ENCODE data around the gene SNAI3. TPM values are rescaled to one million over a fixed set of nuclear protein-coding genes. Genes with fewer than 3 reads are reported as not detected.

Gene SNAI3
- total RNA-seq, 1 experiment from 2014 or later, result 2.2 TPM

DNA sequence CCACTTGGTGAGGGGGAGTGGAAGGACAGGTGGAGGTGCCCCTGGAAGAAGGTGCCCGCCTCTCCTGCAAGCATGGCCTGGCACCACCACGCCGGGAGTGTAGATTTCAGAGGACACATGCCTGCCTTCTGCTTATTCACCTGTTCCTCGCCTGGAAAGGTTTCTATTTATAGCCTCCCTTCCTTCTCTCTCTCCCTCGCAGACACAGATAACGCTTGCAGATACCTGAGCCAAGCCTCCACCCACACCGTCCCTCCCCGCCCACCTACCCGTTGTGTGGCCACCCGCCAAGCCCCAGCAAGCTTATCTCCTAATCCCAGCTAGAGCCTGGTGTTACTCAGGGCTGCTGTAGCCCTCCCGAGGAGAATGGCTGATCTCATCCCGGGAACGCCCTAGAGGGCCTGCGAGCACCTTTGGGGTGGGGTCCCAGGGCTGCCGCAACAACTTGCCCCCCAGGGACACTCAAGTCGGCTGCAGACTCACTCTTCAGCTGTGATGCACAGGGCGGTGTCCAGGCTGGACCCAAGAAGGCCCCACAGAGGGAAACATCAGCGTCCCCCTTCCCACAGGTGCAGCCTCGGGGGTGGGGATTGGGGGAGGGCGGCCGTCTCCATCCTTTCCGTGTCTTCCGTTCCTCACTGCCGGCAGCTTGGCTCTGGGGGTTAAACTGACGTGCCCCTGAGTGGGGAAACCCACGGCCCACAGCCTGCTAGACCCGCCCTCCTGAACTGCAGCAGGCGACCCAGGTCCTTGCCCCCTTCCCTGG is 1.9 kb upstream of the SNAI3 start:
- Histone ChIP-seq H3K36me3 (ENCODE audit: control insufficient read depth in 1 of 2, insufficient read depth in 2 of 2, low read length in 2 of 2) (no peaks in the 10 kb centered on the region), H3K4me1 (ENCODE audit: control insufficient read depth in 1 of 2, insufficient read depth in 2 of 2, low read length in 2 of 2) (peaks cover 25 to 38% of the 10 kb centered on the region in 2 experiments), H3K27me3 (ENCODE audit: insufficient read depth, low read length) (no peaks in the 10 kb centered on the region), H3K27ac (ENCODE audit: low read depth, low read length) (no peak overlapping the region), H2AFZ (ENCODE audit: low read depth, low read length, poor library complexity, severe bottlenecking) (no peak overlapping the region), H3K4me2 (ENCODE audit: low read length) (peak overlapping the region; percentile 46), H3K9me2 (ENCODE audit: insufficient read depth) (no peaks in the 10 kb centered on the region), H3K4me3 (replicated peaks in 1 of 2; ENCODE audit: low read depth in 1 of 2, low read length in 2 of 2) (no peak overlapping the region), H3K9ac (ENCODE audit: low read length) (no peak overlapping the region), H3K9me3 (ENCODE audit: control insufficient read depth in 1 of 2, insufficient read depth in 1 of 2, low read depth in 1 of 2, low read length in 2 of 2) (no peaks in the 10 kb centered on the region), H3K79me2 (ENCODE audit: insufficient read depth, low read length) (no peaks in the 10 kb centered on the region), H4K20me1 (ENCODE audit: insufficient read depth) (no peaks in the 10 kb centered on the region)
- DNase-seq (ENCODE audit: low read depth, low spot score) (no peak), ATAC-seq (no peak)
- POLR2A ChIA-PET, result no interaction called here
- TF ChIP-seq CBX3 (IDR thresholded peaks at IDR 0.05; ENCODE audit: low read depth) (no peak), POLR2A (IDR thresholded peaks at IDR 0.05; ENCODE audit: borderline replicate concordance, extremely low read depth, insufficient read depth, insufficient read length) (no peak), EZH2 (IDR thresholded peaks at IDR 0.05) (no peak), EGR1 (IDR thresholded peaks at IDR 0.05; ENCODE audit: low read depth) (no peak; the same call in 1 of the 2 replicates), CEBPB (IDR thresholded peaks at IDR 0.05; ENCODE audit: low read depth) (no peak), JUND (IDR thresholded peaks at IDR 0.05) (no peak), SIN3A (IDR thresholded peaks at IDR 0.05; ENCODE audit: low read depth) (no peak)
- TF ChIP-seq, protein P1, sequence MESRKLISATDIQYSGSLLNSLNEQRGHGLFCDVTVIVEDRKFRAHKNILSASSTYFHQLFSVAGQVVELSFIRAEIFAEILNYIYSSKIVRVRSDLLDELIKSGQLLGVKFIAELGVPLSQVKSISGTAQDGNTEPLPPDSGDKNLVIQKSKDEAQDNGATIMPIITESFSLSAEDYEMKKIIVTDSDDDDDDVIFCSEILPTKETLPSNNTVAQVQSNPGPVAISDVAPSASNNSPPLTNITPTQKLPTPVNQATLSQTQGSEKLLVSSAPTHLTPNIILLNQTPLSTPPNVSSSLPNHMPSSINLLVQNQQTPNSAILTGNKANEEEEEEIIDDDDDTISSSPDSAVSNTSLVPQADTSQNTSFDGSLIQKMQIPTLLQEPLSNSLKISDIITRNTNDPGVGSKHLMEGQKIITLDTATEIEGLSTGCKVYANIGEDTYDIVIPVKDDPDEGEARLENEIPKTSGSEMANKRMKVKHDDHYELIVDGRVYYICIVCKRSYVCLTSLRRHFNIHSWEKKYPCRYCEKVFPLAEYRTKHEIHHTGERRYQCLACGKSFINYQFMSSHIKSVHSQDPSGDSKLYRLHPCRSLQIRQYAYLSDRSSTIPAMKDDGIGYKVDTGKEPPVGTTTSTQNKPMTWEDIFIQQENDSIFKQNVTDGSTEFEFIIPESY (IDR thresholded peaks at IDR 0.05; ENCODE audit: extremely low read depth, insufficient replicate concordance, low read length), result no peak
- RAD21 ChIA-PET (ENCODE audit: low non-redundant PET in 1 of 2, low total read pairs in 2 of 2, uncharacterized antibody in 2 of 2, unreplicated experiment in 2 of 2), result no interaction called here
- BruUV-seq (replicated peaks), result no TSS peak
- CTCF ChIA-PET, result interaction anchor here (1.2 to 1.6 kb wide), 2 partner anchors 15 to 49 kb away, joined by 3 to 5 read pairs; no protein-coding TSS in a partner anchor
- intact Hi-C loops (cut with micrococcal nuclease), result no loop called here

DNA sequence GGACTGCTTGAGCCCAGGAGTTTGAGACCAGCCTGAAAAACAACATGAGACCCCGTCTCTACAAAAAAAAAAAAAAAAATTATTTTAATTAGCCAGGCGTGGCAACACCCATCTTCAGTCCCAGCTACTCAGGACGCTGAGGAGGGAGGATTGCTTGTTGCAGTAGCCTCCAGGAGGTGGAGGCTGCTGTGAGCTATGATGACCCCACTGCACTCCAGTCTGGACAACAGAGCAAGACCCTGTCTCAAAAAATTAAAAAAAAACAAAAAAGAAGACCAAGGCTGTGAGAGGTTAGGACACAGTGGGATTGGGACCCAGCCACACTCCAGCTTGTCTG is 1.3 kb upstream of the SNAI3 start:
- DNase-seq (ENCODE audit: low read depth, low spot score) (no peak), ATAC-seq (no peak)
- Histone ChIP-seq H3K79me2 (ENCODE audit: insufficient read depth, low read length) (no peaks in the 10 kb centered on the region), H3K9ac (ENCODE audit: low read length) (no peak overlapping the region), H3K9me3 (ENCODE audit: control insufficient read depth in 1 of 2, insufficient read depth in 1 of 2, low read depth in 1 of 2, low read length in 2 of 2) (no peaks in the 10 kb centered on the region), H4K20me1 (ENCODE audit: insufficient read depth) (no peaks in the 10 kb centered on the region), H3K27ac (ENCODE audit: low read depth, low read length) (no peak overlapping the region), H3K4me3 (replicated peaks in 1 of 2; ENCODE audit: low read depth in 1 of 2, low read length in 2 of 2) (no peak overlapping the region), H3K36me3 (ENCODE audit: control insufficient read depth in 1 of 2, insufficient read depth in 2 of 2, low read length in 2 of 2) (no peaks in the 10 kb centered on the region), H3K27me3 (ENCODE audit: insufficient read depth, low read length) (no peaks in the 10 kb centered on the region), H2AFZ (ENCODE audit: low read depth, low read length, poor library complexity, severe bottlenecking) (no peak overlapping the region), H3K4me1 (ENCODE audit: control insufficient read depth in 1 of 2, insufficient read depth in 2 of 2, low read length in 2 of 2) (peaks cover 25 to 38% of the 10 kb centered on the region in 2 experiments), H3K4me2 (ENCODE audit: low read length) (peak overlapping the region; percentile 46), H3K9me2 (ENCODE audit: insufficient read depth) (no peaks in the 10 kb centered on the region)
- intact Hi-C loops (cut with micrococcal nuclease), result no loop called here
- RAD21 ChIA-PET (ENCODE audit: low non-redundant PET in 1 of 2, low total read pairs in 2 of 2, uncharacterized antibody in 2 of 2, unreplicated experiment in 2 of 2), result no interaction called here
- POLR2A ChIA-PET, result no interaction called here
- CTCF ChIA-PET, result interaction anchor here (0.6 to 1.6 kb wide), 3 partner anchors 15 to 98 kb away, joined by 3 to 5 read pairs (median 3); no protein-coding TSS in a partner anchor
- no TSS peak for BruUV-seq (replicated peaks)
- TF ChIP-seq, protein P2, sequence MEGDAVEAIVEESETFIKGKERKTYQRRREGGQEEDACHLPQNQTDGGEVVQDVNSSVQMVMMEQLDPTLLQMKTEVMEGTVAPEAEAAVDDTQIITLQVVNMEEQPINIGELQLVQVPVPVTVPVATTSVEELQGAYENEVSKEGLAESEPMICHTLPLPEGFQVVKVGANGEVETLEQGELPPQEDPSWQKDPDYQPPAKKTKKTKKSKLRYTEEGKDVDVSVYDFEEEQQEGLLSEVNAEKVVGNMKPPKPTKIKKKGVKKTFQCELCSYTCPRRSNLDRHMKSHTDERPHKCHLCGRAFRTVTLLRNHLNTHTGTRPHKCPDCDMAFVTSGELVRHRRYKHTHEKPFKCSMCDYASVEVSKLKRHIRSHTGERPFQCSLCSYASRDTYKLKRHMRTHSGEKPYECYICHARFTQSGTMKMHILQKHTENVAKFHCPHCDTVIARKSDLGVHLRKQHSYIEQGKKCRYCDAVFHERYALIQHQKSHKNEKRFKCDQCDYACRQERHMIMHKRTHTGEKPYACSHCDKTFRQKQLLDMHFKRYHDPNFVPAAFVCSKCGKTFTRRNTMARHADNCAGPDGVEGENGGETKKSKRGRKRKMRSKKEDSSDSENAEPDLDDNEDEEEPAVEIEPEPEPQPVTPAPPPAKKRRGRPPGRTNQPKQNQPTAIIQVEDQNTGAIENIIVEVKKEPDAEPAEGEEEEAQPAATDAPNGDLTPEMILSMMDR (IDR thresholded peaks at IDR 0.05 in 2 of 3, conservative IDR thresholded peaks at IDR 0.05 in 1 of 3; ENCODE audit: borderline replicate concordance in 1 of 3, insufficient read depth in 1 of 3, low read depth in 2 of 3, low read length in 2 of 3), result no peak
- TF ChIP-seq YY1 (IDR thresholded peaks at IDR 0.05; ENCODE audit: extremely low read depth, insufficient replicate concordance, low read depth, low read length), result no peak
- no peak for TF ChIP-seq ZNF274 (IDR thresholded peaks at IDR 0.05; ENCODE audit: low read depth, low read length)
- TF ChIP-seq, protein P3, sequence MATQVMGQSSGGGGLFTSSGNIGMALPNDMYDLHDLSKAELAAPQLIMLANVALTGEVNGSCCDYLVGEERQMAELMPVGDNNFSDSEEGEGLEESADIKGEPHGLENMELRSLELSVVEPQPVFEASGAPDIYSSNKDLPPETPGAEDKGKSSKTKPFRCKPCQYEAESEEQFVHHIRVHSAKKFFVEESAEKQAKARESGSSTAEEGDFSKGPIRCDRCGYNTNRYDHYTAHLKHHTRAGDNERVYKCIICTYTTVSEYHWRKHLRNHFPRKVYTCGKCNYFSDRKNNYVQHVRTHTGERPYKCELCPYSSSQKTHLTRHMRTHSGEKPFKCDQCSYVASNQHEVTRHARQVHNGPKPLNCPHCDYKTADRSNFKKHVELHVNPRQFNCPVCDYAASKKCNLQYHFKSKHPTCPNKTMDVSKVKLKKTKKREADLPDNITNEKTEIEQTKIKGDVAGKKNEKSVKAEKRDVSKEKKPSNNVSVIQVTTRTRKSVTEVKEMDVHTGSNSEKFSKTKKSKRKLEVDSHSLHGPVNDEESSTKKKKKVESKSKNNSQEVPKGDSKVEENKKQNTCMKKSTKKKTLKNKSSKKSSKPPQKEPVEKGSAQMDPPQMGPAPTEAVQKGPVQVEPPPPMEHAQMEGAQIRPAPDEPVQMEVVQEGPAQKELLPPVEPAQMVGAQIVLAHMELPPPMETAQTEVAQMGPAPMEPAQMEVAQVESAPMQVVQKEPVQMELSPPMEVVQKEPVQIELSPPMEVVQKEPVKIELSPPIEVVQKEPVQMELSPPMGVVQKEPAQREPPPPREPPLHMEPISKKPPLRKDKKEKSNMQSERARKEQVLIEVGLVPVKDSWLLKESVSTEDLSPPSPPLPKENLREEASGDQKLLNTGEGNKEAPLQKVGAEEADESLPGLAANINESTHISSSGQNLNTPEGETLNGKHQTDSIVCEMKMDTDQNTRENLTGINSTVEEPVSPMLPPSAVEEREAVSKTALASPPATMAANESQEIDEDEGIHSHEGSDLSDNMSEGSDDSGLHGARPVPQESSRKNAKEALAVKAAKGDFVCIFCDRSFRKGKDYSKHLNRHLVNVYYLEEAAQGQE (IDR thresholded peaks at IDR 0.05; ENCODE audit: low read depth), result no peak
- TF ChIP-seq CEBPB (IDR thresholded peaks at IDR 0.05; ENCODE audit: low read depth), result no peak
- no peak for TF ChIP-seq EZH2 (IDR thresholded peaks at IDR 0.05)
